OCI-LY7 (cell line): ENCODE measurements around the gene LRRC56. TPM values are rescaled to one million over a fixed set of nuclear protein-coding genes. Genes with fewer than 3 reads are reported as not detected.

ENCODE experiments used
- BruUV-seq: library from RNA; stranded (reverse); fragments of 400-500 nt; replicated peaks from 2 replicates; lab custom pipeline; 2021; lab: Mats Ljungman, UMichigan
- CTCF ChIA-PET: fragments of 300-600 bp; sonication (Branson Sonifier 250); formaldehyde crosslinking; loops from one replicate; lab custom pipeline; 2022; ENCODE audit warnings: antibody characterized with exemption; ENCODE audit not compliant: unreplicated experiment; lab: Charles Lee
- POLR2A ChIA-PET: fragments of 300-600 bp; sonication (Branson Sonifier 250); formaldehyde crosslinking; loops from one replicate; lab custom pipeline; 2022; ENCODE audit warnings: antibody characterized with exemption; lab: Charles Lee
- DNase-seq: peaks from one replicate; pipeline ENCODE4 v3.0.0-alpha.2; 2015; ENCODE audit warnings: low spot score
- H2AFZ ChIP-seq: fragments of 200-600 bp; sonication (generic), shearing (Covaris generic); 2 replicates; pipeline ENCODE4 v1.6.1; 2014; ENCODE audit warnings: mild to moderate bottlenecking, antibody characterized with exemption, low read length, moderate library complexity
- H3K27ac ChIP-seq: fragments of 200-600 bp; sonication (generic); 2 replicates; pipeline ENCODE4 v1.5.1; 2014; ENCODE audit warnings: mixed run types, low read depth, mild to moderate bottlenecking, moderate library complexity, low read length, inconsistent platforms; ENCODE audit not compliant: poor library complexity, severe bottlenecking
- H3K36me3 ChIP-seq: fragments of 200-600 bp; sonication (generic); 2 replicates; pipeline ENCODE4 v1.6.1; 2014; ENCODE audit warnings: mild to moderate bottlenecking, antibody characterized with exemption, low read length, moderate library complexity, mixed read lengths; ENCODE audit not compliant: insufficient read depth
- H3K4me1 ChIP-seq: fragments of 200-600 bp; sonication (generic); 2 replicates; pipeline ENCODE4 v1.5.1; 2014; ENCODE audit warnings: mild to moderate bottlenecking, low read length; ENCODE audit not compliant: insufficient read depth, poor library complexity, severe bottlenecking
- H3K4me2 ChIP-seq: fragments of 200-600 bp; sonication (generic); 2 replicates; pipeline ENCODE4 v1.6.1; 2014; ENCODE audit warnings: mild to moderate bottlenecking, low read length
- H3K4me3 ChIP-seq: fragments of 200-600 bp; sonication (generic); 2 replicates; pipeline ENCODE4 v1.5.1; 2014; ENCODE audit warnings: mild to moderate bottlenecking, low read depth, low read length; ENCODE audit not compliant: poor library complexity, severe bottlenecking
- H3K79me2 ChIP-seq: fragments of 200-600 bp; sonication (generic); 2 replicates; pipeline ENCODE4 v1.6.1; 2016; ENCODE audit warnings: low read depth, mild to moderate bottlenecking, low read length, moderate library complexity, mixed read lengths; ENCODE audit not compliant: insufficient read depth
- H3K9me2 ChIP-seq: fragments of 200-600 bp; sonication (generic); 2 replicates; pipeline ENCODE4 v1.6.1; 2016; ENCODE audit warnings: mild to moderate bottlenecking, low read length, mixed read lengths; ENCODE audit not compliant: insufficient read depth
- H3K9me3 ChIP-seq: fragments of 200-600 bp; sonication (generic); 2 replicates; pipeline ENCODE4 v1.6.1; 2014; ENCODE audit warnings: mild to moderate bottlenecking, mixed run types, low read length, mixed read lengths
- H4K20me1 ChIP-seq: fragments of 200-600 bp; sonication (generic); 2 replicates; pipeline ENCODE4 v1.6.1; 2014; ENCODE audit warnings: mild to moderate bottlenecking, antibody characterized with exemption, low read length, moderate library complexity, mixed read lengths; ENCODE audit not compliant: insufficient read depth
- CTCF ChIP-seq: fragments of 200-600 bp; sonication (generic); conservative IDR thresholded peaks from 2 replicates; pipeline ENCODE4 v1.5.1; 2014; ENCODE audit warnings: mild to moderate bottlenecking, antibody characterized with exemption, low read length, moderate library complexity, mixed read lengths
- EZH2phosphoT487 ChIP-seq: fragments of 200-600 bp; sonication (generic); IDR thresholded peaks from 2 replicates; pipeline ENCODE4 v1.6.1; 2018; ENCODE audit warnings: low read depth, borderline replicate concordance, mild to moderate bottlenecking, mixed run types, antibody characterized with exemption, low read length, moderate library complexity, mixed read lengths
- intact Hi-C: fragments of 100-400 bp; cut with micrococcal nuclease; formaldehyde crosslinking; loops from one replicate; pipeline ENCODE4 v1.10.0; 2022; ENCODE audit not compliant: unreplicated experiment
- total RNA-seq, 2 experiments: library from RNA; depleted of rRNA in 1 of 2; stranded (reverse); fragments of >200 nt in 1 of 2; shearing (Covaris generic) in 1 of 2; gene quantifications; 2 replicates each; pipeline ENCODE4 v1.2.3, GENCODE V29; 2014 to 2022

LRRC56 gene
- total RNA-seq, 2 experiments from 2014 or later: 1.6 to 2.5 TPM

GRCh38 chr11:496834-497564 lies 40.3 kb upstream of the LRRC56 start:
- Histone ChIP-seq H3K27ac (no peak overlapping the region), H3K9me3 (no peaks in the 10 kb centered on the region), H2AFZ (no peak overlapping the region), H3K4me3 (no peak overlapping the region), H3K4me2 (no peak overlapping the region), H3K9me2 (no peaks in the 10 kb centered on the region), H3K36me3 (peaks cover 77% of the 10 kb centered on the region), H3K4me1 (peaks cover 14% of the 10 kb centered on the region), H3K79me2 (no peaks in the 10 kb centered on the region), H4K20me1 (no peaks in the 10 kb centered on the region)
- no peak for DNase-seq
- no TSS peak for BruUV-seq
- ChIA-PET POLR2A (no interaction called here), CTCF (no interaction called here)
- TF ChIP-seq CTCF (no peak), EZH2phosphoT487 (no peak)
- intact Hi-C loops: no loop called here

- DNase-seq: no peak
- Histone ChIP-seq H3K9me3 (no peaks in the 10 kb centered on the region), H3K27ac (no peak overlapping the region), H3K4me3 (no peak overlapping the region), H3K4me1 (peaks cover 6% of the 10 kb centered on the region), H3K4me2 (no peak overlapping the region), H3K79me2 (no peaks in the 10 kb centered on the region), H4K20me1 (no peaks in the 10 kb centered on the region), H2AFZ (no peak overlapping the region), H3K9me2 (no peaks in the 10 kb centered on the region), H3K36me3 (peaks cover 78% of the 10 kb centered on the region)
- ChIA-PET POLR2A (no interaction called here), CTCF (no interaction called here)
- BruUV-seq: no TSS peak
- TF ChIP-seq EZH2phosphoT487: no peak
- TF ChIP-seq CTCF: no peak
- intact Hi-C loops: no loop called here
These were observed 39.6 kb upstream of the LRRC56 start for GRCh38 chr11:497565-498296.
